ENCODE measurements around the gene PDP2.

Gene PDP2

GRCh38 chr16:66927918-66928649 lies 47.8 kb downstream of the PDP2 start:
- Histone ChIP-seq H3K27ac (ENCODE audit: low read depth, low read length, poor library complexity, severe bottlenecking) (no peak overlapping the region), H3K4me2 (ENCODE audit: low read length) (no peak overlapping the region), H3K4me1 (ENCODE audit: insufficient read depth, low read length, severe bottlenecking) (peaks cover 14% of the 10 kb centered on the region)

GRCh38 chr16:66928702-66929388 lies 48.5 kb downstream of the PDP2 start:
- Histone ChIP-seq H4K20me1 (ENCODE audit: insufficient read depth, low read length) (no peaks in the 10 kb centered on the region), H2AFZ (ENCODE audit: low read length) (no peak overlapping the region), H3K9me2 (ENCODE audit: low read depth, low read length) (no peaks in the 10 kb centered on the region), H3K36me3 (ENCODE audit: insufficient read depth, low read length) (peaks cover 10% of the 10 kb centered on the region; the same call in 1 of the 2 replicates), H3K9ac (ENCODE audit: low read length) (no peak overlapping the region), H3K4me1 (ENCODE audit: insufficient read depth, low read length, severe bottlenecking) (peaks cover 20% of the 10 kb centered on the region), H3K27me3 (ENCODE audit: insufficient read depth, low read length) (no peaks in the 10 kb centered on the region), H3K4me3 (ENCODE audit: low read depth, low read length, poor library complexity, severe bottlenecking) (no peak overlapping the region), H3K9me3 (ENCODE audit: low read length) (no peaks in the 10 kb centered on the region), H3F3A (ENCODE audit: insufficient read depth, low read length) (no peaks in the 10 kb centered on the region), H3K4me2 (ENCODE audit: low read length) (no peak overlapping the region), H3K79me2 (ENCODE audit: insufficient read depth, low read length) (no peaks in the 10 kb centered on the region), H3K27ac (ENCODE audit: low read depth, low read length, poor library complexity, severe bottlenecking) (no peak overlapping the region)
- TF ChIP-seq, protein P1, sequence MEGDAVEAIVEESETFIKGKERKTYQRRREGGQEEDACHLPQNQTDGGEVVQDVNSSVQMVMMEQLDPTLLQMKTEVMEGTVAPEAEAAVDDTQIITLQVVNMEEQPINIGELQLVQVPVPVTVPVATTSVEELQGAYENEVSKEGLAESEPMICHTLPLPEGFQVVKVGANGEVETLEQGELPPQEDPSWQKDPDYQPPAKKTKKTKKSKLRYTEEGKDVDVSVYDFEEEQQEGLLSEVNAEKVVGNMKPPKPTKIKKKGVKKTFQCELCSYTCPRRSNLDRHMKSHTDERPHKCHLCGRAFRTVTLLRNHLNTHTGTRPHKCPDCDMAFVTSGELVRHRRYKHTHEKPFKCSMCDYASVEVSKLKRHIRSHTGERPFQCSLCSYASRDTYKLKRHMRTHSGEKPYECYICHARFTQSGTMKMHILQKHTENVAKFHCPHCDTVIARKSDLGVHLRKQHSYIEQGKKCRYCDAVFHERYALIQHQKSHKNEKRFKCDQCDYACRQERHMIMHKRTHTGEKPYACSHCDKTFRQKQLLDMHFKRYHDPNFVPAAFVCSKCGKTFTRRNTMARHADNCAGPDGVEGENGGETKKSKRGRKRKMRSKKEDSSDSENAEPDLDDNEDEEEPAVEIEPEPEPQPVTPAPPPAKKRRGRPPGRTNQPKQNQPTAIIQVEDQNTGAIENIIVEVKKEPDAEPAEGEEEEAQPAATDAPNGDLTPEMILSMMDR (IDR thresholded peaks at IDR 0.05; ENCODE audit: low read length): peak; percentile 39; the same call in 1 of the 2 replicates
- no peak for TF ChIP-seq EZH2 (IDR thresholded peaks at IDR 0.05; ENCODE audit: borderline replicate concordance, low read length)

More at GRCh38 chr16:66927918-66928649, 47.8 kb downstream of the PDP2 start:
- Histone ChIP-seq H3K9me3 (ENCODE audit: low read length) (no peaks in the 10 kb centered on the region), H3K27me3 (ENCODE audit: insufficient read depth, low read length) (no peaks in the 10 kb centered on the region), H3K36me3 (ENCODE audit: insufficient read depth, low read length) (peaks cover 10% of the 10 kb centered on the region; the same call in 1 of the 2 replicates), H3K9me2 (ENCODE audit: low read depth, low read length) (no peaks in the 10 kb centered on the region), H3K79me2 (ENCODE audit: insufficient read depth, low read length) (no peaks in the 10 kb centered on the region), H2AFZ (ENCODE audit: low read length) (no peak overlapping the region), H3K4me3 (ENCODE audit: low read depth, low read length, poor library complexity, severe bottlenecking) (no peak overlapping the region), H3F3A (ENCODE audit: insufficient read depth, low read length) (no peaks in the 10 kb centered on the region), H4K20me1 (ENCODE audit: insufficient read depth, low read length) (no peaks in the 10 kb centered on the region), H3K9ac (ENCODE audit: low read length) (no peak overlapping the region)
- TF ChIP-seq, protein P1 (IDR thresholded peaks at IDR 0.05; ENCODE audit: low read length): no peak
- no peak for TF ChIP-seq EZH2 (IDR thresholded peaks at IDR 0.05; ENCODE audit: borderline replicate concordance, low read length)

GRCh38 chr16:66930189-66930588 lies 49.9 kb downstream of the PDP2 start:
- Histone ChIP-seq H2AFZ (ENCODE audit: low read length) (no peak overlapping the region), H3K79me2 (ENCODE audit: insufficient read depth, low read length) (no peaks in the 10 kb centered on the region), H4K20me1 (ENCODE audit: insufficient read depth, low read length) (no peaks in the 10 kb centered on the region), H3K9me2 (ENCODE audit: low read depth, low read length) (no peaks in the 10 kb centered on the region), H3K36me3 (ENCODE audit: insufficient read depth, low read length) (peaks cover 10% of the 10 kb centered on the region; the same call in 1 of the 2 replicates), H3K4me2 (ENCODE audit: low read length) (no peak overlapping the region), H3K27me3 (ENCODE audit: insufficient read depth, low read length) (no peaks in the 10 kb centered on the region), H3K9me3 (ENCODE audit: low read length) (no peaks in the 10 kb centered on the region), H3K4me1 (ENCODE audit: insufficient read depth, low read length, severe bottlenecking) (peaks cover 18% of the 10 kb centered on the region), H3K4me3 (ENCODE audit: low read depth, low read length, poor library complexity, severe bottlenecking) (no peak overlapping the region), H3K9ac (ENCODE audit: low read length) (no peak overlapping the region), H3K27ac (ENCODE audit: low read depth, low read length, poor library complexity, severe bottlenecking) (no peak overlapping the region), H3F3A (ENCODE audit: insufficient read depth, low read length) (no peaks in the 10 kb centered on the region)
- TF ChIP-seq, protein P1 (IDR thresholded peaks at IDR 0.05; ENCODE audit: low read length): no peak
- no peak for TF ChIP-seq EZH2 (IDR thresholded peaks at IDR 0.05; ENCODE audit: borderline replicate concordance, low read length)

Measured in OCI-LY1 (cell line).